ENCODE measurements around the gene RREB1.

- TF ChIP-seq, protein P1, sequence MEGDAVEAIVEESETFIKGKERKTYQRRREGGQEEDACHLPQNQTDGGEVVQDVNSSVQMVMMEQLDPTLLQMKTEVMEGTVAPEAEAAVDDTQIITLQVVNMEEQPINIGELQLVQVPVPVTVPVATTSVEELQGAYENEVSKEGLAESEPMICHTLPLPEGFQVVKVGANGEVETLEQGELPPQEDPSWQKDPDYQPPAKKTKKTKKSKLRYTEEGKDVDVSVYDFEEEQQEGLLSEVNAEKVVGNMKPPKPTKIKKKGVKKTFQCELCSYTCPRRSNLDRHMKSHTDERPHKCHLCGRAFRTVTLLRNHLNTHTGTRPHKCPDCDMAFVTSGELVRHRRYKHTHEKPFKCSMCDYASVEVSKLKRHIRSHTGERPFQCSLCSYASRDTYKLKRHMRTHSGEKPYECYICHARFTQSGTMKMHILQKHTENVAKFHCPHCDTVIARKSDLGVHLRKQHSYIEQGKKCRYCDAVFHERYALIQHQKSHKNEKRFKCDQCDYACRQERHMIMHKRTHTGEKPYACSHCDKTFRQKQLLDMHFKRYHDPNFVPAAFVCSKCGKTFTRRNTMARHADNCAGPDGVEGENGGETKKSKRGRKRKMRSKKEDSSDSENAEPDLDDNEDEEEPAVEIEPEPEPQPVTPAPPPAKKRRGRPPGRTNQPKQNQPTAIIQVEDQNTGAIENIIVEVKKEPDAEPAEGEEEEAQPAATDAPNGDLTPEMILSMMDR (IDR thresholded peaks at IDR 0.05), result no peak
- no peak for TF ChIP-seq POLR2AphosphoS5 (IDR thresholded peaks at IDR 0.05; ENCODE audit: insufficient read depth in 1 of 2, low read depth in 1 of 2)
- no peak for TF ChIP-seq POLR2A (IDR thresholded peaks at IDR 0.05)
Observed at GRCh38 chr6:7196019-7196402, 88.2 kb downstream of the RREB1 start.

All from vagina (tissue), 2 donors.